Fibroblast of skin of left quadriceps (primary cell): ENCODE measurements around the gene POU2F2.

ENCODE experiments used
- DNase-seq, 2 experiments: peaks; one replicate each; pipeline ENCODE4 v3.0.0-alpha.2; 2013; ENCODE audit warnings: low read depth in 2 of 2

POU2F2 gene

GRCh38 chr19:42154471-42155323, 22.5 kb upstream of the POU2F2 start:
- no peak for DNase-seq

- DNase-seq: no peak
These were observed 21.6 kb upstream of the POU2F2 start for GRCh38 chr19:42153672-42154433.

DNA sequence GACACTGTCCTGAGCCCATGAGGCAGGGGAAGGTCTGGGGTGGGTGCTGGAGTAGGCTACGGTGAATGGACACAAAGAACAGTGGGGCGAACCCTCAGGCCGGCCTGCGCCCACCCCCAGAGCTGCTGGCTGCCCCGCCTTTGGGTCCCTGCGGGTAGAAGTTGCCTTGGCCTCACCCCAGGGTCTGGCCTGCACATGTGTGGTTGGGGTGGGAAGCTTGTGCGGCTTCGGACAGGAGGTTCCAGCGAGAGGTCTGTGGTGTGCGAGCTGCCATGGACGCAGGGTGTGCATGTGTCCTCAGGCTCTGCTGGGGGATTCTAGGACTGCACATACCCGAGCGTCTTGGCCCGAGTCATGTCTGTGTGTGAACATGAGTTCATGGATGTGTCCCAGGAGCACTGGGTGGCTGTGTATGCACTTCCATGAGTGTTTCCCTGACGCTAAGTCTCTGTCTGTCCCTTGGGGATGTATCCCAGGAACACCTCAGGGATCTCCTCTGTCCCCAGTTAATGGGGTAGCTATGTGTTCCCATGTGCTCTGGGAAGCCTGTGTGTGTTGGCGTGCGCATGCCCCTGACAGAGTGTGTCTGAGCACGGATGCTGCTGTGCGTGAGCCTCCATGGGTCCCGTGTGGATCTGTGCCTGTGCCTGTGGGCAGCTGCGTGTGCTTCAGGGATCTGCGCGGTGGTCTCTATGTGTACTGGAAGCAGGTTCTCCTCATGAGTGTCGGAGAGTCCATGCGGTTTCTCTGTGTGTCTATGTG, 20.8 kb upstream of the POU2F2 start:
- no peak for DNase-seq

- no peak for DNase-seq
These were observed 19.8 kb upstream of the POU2F2 start for GRCh38 chr19:42151782-42152684.

GRCh38 chr19:42150911-42151361, 18.7 kb upstream of the POU2F2 start:
- no peak for DNase-seq

- no peak for DNase-seq
These were observed 18.1 kb upstream of the POU2F2 start for GRCh38 chr19:42150364-42150763.

DNA sequence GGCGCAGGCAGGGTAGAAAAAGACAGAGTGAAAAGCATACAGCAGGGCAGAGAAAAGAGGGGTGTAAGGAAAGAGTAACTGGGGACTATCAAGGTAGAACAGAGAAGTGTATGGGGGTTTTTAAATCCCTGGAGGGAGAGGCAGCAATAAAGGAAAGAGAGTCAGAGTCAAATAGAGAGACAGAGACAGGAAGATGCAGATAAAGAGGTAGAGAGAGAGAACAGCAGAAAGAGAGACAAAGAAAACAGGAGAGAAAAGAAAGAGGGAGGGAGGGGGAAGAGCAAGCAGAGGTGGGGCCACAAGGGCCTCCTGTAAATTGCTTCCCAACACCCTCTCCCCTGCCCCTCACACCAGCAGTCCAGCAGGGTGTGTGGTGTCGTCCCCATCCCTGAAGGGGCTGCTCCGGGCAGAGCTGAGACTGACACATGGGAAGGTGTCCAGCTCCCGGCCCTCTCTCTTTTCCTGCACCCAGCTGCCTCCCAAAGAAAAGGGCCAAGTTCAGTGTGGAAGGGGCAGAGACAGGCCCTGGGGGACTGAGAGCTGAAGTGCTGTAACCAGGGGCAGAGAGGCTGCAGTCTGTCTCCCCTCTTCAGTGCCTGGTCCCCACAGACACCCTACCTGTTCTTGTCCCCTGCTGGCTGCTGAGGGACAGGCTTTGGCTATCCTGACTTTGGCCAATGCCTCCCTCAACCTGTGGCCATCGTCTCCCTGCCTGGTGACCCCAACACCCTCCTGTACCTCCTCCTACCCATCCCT, 17.4 kb upstream of the POU2F2 start:
- DNase-seq: no peak

DNA sequence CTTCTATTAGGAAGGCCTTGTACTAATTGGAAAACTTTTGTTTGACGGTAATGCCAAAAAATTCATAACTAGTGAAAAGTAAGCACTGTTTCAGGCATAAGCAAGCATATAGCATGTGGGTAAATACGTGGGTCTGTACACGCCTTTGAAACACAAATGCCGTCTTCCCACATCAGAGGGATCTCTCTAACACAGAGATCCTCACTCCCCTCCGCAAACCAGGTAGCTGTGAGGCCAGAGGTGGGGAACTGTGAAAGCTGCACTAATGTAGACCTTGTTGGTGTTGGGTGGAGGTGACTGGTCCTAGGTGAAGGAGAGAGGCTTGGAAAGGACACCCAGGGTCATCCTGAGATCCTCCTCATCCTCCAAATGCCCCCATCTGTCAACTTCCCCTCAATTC, 16.0 kb upstream of the POU2F2 start:
- DNase-seq: no peak

DNA sequence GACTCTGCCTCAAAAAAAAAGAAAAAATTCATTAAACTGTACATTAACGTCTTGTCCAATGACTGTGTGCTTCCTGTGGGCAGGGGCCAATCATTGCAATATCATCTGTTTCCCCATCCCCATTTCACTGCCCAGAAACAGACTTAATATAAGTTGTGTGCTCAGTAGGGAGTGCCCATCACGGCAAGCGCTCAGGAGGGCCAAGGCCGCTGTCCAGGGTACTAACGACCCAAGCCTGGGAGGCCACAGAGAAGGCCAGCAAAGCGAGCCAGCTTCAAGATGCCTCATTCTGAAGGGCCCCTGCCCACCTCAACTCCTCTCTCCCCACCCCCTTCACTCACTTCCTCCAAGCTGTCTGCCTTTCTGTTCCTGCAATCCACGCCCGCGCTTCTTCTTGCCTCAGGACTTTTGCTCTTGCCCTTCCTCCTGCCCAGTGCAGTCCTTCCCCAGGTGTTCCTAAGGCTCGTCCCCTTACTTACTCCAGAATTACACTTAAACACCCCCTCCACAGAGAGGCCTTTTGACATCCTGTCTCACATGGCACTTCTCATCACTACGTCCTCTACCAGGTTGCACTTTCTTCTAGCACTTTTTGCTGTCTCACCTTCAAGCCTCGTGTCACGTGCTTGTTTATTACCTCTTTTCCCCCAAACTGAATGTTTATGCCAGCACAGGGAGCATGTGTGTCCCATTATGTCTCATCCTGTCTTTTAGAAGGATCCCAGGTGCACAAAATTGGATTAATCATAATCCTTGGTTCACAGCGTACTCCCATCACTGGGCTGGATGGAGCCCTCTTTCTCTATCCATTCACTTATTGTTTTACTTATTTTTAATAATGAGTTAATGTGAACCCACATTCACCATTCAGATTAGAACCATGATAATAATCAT, 11.3 kb upstream of the POU2F2 start:
- no peak for DNase-seq

DNA sequence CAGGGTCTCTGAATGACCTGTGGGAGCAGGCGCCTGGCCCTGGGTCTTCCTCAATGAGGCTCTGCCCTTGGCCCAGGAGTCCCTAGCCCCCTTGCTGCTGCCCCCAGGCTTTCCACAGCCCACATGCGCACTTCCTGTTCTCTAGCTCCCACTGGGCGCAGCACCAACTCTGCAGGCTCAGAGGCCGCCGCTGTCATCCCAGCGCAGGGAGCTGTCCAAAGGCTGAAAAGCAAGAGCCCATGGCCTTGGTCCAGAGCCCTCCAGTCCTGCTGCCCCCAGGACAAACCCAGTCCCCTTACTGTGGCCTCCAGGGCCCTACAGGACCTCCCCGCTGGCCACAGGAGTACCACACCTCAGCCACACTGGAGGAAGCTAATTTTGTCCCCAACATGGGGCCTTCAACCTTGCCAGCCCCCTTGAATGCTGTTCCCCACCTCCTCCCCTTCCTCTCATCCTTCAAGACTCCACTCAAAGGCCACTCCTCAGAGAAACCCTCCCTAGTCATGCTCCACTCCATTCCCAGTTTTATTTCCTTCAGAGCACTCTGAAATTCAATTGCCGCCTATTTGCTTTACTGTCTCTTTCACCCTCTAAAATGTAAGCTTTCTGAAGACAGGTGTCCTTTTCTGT, 8.0 kb upstream of the POU2F2 start:
- DNase-seq: peak in 1 of 2 experiments; percentile 34

DNA sequence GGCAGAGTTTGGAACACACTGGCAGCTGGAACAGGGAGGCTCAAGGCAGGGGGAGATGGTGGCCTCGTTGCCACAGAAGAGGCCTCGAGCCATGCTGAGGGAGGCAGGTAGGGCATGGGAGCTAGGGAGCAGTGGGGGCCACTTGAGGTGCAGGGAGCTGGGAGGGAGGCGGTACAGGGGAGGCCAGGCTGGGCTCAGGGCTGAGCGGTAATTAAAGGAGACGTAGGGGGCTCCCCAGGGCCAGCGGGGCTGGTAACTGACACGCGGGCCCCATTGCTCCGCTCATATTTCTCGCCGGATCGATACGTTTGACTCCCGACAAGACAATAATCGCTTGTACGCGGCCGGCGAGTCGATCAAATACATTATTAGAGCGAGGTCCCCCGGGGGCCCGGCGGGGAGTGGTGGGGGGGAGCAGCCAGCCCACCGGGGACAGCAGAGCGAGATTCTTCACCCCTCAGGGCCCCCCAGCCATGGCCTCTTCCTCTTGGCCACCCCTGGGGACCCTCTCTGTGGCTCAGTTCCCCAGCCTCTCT, 2.4 kb upstream of the POU2F2 start:
- no peak for DNase-seq

- no peak for DNase-seq
These were observed 744 bp upstream of the POU2F2 start for GRCh38 chr19:42132851-42133528.

- no peak for DNase-seq
These were observed 857 bp downstream of the POU2F2 start for GRCh38 chr19:42131149-42132029.

GRCh38 chr19:42130254-42130573, 2.0 kb downstream of the POU2F2 start:
- no peak for DNase-seq

- peak; percentile 37 to 40 for DNase-seq
These were observed 2.6 kb downstream of the POU2F2 start for GRCh38 chr19:42129399-42130253.

- DNase-seq: no peak
These were observed 5.7 kb downstream of the POU2F2 start for GRCh38 chr19:42126574-42126973.
